GM18526 (cell line): Measurements from ENCODE around the gene IGSF6.

ENCODE experiments used
- POLR2A ChIP-seq: IDR thresholded peaks from 3 replicates; pipeline ENCODE4 v1.6.1; 2011; ENCODE audit not compliant: insufficient read length; ENCODE audit errors: extremely low read depth

Gene IGSF6

GRCh38 chr16:21590287-21590686 lies 62.1 kb downstream of the IGSF6 start:
- no peak for TF ChIP-seq POLR2A

GRCh38 chr16:21589551-21589950 lies 62.9 kb downstream of the IGSF6 start:
- TF ChIP-seq POLR2A, result no peak
